DMS79 (cell line): ENCODE data around the gene CPEB3.
"Not testable (repeated sequence)": the region's sequence is repeated elsewhere in the genome, so short reads cannot be mapped to it uniquely, and the experiment has no call there.

Experiments used
- DNase-seq: peaks from one replicate; lab custom pipeline; 2025; lab: John Stamatoyannopoulos, UW

CPEB3 gene

DNA sequence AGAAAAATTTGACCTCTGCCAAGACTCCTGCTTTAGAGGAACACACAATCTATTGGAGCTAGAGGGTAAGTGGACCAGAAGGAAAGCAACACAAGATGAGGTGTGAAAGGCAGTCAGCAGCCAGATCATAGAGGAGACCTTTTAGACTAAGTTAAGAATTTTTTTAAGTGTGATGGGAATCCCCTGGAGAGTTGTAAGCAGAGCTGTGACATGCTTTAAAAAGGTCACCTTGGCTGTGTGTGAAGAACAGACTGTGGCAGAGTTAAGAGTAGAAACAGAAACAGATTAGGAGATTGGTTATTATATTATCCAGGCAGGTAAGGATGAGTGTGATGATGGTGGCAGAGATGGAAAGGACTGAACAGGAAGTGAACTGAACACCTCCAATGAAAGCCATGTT, 23.5 kb downstream of the CPEB3 start:
- DNase-seq: no peak

DNA sequence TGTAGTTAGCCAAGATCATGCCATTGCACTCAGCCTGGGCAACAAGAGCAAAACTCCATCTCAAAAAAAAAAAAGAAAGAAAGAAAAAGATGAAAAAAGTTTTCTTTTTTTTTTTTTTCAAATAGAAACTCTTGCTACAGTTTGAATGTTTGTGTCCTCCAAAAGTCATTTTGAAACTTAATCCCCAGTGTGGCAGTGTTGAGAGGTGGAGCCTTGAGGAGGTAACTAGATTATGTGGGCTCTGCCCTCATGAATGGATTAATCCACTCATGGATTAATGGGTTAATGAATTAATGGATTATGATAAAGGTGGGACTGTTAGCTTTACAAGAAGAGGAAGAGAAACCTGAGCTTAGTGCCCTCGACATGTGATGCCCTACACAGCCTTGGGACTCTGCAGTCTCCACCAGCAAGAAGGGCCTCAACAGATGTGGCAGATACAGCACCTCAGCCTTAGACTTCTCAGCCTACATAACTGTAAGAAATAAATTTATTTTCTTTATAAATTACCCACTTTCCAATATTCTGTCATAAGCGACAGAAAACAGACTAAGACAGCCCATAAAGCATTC, 25.1 kb downstream of the CPEB3 start:
- no peak for DNase-seq

DNA sequence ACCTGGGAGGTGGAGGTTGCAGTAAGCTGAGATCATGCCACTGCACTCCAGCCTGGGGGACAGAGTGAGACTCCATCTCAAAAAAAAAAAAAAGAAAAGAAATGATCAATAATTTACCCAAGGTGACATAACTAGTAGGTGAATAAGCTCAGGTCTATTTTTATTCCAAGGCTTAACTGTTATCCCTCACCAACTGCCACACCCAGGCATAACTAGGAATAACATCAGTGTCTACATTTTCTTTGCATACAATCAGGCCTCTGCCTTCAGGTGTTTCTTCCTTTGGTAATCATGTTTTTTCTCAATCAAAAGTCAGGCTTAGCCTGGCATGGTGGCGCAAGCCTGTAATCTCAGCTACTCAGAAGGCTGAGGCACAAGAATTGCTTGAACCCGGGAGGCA, 26.6 kb downstream of the CPEB3 start:
- no peak for DNase-seq

DNA sequence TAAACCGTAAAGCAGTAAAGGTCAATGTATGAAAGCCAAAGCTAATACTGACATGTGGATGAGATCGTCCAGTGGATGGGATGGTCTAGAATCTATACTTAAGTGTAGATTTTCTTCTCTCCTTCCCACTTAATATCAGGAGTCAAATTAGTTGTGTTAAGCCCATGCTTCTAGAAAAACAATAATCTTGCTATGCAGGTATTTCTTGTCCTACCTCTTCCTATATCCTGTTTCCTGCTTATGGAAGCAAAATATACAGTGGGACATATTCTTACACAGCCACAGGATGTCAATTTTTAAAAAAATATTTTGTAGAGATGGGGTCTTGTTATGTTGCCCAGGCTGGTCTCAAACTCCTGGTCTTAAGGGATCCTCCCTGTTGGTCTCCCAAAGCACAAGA, 27.5 kb downstream of the CPEB3 start:
- no peak for DNase-seq

DNA sequence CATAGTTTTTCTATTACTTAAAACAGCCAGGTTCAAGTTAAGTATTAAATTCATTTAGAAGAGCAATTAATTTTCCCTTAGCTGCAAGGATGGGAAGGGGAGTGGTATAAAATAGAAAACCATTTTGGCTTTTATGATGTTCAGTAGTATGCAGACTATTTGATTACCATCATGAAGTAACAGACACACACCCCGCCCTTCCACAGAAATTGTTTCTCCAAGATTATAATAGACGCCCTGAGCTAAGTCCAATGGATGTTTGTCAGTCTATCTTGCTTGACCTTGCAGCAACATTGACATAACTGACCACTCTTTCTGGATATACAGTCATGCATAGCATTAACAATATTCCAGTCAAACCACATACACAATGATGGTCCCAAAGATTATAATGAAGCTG, 42.3 kb downstream of the CPEB3 start:
- DNase-seq: no peak

DNA sequence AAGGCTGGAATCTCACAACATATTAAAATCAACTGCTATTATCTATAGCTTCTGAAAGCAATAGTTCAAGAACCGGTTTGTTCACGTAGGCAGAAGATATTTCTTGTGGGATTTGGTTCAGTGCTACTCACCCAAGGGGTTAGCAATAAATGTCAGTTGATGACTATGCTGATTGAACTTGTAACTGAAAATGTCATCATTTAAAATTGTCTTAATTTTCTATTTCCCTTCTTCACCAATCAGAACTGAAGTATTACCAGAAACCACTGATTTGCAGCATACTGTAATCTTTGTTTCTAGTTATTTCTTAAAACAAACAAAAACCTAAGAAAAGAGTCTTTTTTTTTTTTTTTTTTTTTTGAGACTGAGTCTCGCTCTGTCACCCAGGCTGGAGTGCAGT, 46.1 kb downstream of the CPEB3 start:
- no peak for DNase-seq

DNA sequence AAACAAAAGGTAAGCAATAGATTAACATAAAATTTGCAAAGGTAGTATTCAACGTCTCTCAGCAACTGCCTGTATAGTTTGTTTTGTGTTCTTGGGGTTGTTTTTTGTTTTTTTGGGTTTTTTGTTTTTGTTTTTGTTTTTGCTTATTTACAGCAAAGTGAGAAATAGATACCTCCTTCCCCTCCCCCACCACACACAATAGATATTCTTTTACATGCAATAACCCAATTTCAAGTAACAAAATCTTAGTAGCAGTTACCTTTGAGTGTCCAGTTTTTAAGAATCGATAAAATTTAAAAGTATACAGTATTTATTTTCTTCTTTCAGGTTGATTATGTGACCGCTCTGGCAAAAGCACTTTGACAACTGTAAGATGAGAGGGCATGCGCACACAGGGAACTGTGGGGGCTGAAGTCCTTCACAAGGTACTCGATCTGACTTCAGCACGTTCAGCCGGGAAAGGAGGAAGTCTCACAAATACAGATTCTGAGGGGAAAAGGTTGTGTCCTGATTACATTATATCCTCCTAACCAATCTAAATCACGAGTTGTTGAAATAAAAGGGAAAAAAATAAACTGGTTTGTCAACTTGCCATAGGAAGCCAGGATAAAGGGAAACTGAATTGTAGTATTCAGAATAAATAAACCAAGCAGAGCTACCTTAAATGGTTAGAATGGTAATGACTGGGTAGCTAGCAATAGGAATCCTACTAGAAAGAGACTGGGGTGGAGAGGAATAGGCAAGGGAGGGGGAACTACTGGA, 47.8 kb downstream of the CPEB3 start:
- peak; percentile 44 for DNase-seq

DNA sequence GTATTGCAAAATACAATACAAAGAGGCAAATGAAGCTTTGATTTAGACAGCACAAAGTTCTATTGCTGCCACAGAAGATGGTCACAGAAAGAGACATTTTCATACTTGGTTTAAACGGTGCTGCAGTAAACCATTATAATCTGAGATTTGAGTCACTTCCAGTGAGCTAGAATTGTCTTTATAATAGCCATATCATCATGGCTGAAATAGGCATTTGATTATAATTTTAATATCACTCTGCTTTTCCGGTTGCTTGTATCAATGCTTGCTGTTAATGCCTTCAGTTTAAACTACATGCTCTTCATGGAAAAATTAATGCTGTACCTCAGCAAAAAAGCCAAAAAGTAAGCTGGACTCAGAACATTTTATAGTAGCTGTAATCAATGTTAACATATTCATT, 48.5 kb downstream of the CPEB3 start:
- no peak for DNase-seq

DNA sequence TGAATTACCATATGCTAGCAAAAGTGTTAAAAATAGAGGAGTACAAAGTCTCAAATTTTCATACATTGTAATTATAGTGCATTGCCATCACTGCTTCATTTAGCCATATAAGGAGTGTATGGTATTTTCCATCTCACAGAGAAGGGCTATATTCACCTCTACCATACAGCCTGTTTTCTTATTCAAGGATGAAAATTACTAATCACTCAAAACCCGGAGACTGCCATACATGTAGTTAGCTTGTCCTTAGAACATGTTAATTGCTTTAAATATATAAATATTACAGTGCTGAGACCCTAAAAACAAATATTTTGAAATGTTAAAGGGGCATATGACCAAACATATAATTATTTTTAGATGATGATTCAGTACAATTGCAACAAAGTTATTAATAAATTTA, 49.4 kb downstream of the CPEB3 start:
- DNase-seq: no peak

DNA sequence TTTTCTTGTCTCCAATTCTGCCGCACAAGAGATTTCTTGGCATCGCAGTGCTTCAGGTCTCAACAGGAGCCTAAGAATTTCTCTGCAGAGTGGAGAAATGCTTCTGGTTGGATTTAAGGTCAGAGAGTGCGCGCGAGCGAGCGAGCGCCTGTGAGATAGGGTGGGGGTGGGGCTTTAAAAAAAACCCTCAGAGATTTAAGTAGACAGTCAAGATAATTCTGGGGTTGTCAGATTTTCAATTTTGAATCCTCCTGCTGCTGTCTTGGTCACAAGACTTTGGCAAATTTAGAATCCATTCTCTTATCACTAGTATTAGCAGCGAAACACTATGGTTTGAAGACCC, 49.7 kb downstream of the CPEB3 start:
- DNase-seq: no peak

DNA sequence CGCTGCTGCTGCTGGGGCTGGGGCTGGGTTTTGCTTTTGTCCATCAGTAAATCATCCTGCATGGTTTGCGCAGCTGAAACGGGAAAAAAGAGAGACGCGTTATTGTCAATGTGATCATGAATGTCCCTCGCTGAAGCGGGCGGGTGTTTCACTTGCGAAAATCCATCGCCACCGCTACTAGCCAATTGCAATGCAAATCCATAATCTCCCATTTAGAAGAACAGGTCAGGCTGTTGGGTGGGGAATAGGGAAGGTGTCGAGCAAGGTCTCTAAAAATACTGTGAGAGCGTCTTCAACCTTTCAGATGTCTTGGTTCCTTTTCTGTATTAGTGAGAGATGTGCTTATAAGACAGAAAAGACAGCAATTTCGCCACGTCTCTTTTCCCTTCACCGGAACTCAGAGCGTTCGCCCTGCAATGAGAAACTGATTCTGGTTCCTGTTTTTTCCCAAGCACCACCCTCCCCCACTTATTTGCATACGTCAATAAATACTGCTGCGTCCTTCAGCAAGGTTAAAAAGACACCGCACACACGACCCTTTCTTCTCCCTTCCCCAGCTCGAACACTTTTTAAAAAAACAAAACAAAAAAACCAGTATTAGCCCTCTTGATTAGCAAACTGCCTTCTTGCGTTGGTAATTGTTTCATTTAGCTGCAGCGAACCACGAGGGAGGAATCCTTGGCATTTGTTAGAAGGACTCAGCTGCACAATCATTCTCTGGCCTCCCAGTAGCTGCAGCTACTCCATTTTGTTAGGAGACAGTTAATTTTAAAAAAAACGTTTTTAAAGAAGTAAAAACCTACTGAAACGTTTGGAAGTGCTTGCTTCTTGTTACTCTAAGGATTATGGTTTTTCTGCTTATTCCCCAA, 50.4 kb downstream of the CPEB3 start:
- DNase-seq: peak; percentile 42

DNA sequence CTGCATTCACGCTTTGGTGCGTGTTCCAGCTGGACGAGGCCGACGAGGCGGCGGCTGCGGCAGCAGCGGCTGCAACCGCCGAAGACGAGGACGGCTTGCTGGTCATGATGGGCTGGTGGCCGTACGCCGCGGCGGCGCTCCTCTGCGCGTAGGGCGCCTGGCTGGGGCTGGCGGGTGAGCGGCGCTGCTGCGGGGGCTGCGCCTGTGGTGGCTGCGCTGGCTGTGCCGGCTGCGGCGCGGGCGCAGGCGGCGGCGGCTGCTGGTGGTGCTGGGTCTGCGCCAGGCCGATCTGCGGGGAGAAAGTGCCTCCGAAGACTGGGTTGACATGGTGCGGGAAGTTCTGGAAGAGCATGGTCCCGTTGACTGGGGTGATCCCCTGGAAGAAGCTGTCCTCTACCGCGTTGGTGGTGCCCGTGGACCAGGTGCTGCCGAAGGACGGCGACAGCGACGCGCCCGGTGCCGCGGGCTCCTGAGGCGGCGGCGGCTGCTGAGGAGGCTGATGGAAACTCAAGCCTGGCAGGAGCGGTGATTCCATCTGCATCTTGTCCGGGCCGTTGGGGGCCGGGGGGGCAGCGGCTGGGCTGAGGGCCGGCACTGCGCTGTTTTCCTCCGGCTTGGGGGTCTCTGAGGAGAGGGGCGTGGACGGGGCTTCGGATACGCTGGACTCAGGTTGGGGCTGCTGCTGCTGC, 51.1 kb downstream of the CPEB3 start:
- no peak for DNase-seq

DNA sequence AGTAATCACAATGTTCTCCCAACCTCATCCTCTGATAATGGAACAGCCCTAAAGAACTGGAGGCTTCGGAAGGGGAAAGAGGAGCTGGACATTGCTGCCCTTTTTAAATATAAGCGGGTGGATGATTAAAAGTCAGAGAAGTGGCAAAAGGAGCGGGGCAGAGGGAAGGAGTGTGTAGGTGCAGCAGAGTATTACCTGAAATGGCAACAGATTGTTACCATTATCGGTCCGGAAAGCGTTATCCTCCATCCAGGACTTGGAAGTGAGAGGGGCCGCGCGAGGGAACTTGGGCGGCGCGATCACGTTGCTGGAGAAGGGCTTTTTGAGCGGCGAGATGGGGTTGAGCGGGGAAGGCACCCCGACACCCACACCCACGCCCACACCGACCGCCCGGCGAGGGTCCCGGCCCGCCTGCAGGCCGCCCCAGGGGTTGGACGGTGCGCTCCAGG, 51.7 kb downstream of the CPEB3 start:
- DNase-seq: no peak

DNA sequence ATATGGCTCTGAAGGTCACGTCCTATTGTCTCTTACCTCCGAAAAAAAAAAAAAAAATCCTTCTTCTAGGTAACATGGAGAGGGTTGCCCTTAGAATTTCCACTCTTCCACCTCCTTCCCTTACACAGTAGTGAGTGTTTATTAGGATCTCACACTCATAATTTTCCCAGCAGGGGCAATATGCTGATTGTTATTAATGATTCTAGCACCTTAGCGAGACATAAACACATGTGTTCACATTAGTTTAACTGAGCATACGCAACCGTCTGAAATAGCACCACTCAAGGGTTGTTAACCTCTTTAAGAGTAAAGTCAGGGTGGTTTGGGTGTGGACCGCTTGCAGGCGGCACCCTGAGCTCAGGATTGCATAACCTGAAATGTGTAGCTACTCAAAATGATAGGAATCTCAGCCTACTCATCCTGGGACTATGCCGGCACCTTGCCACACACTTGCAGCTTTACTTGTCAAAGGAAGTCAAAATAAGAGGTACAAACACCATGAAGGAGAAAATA, 52.2 kb downstream of the CPEB3 start:
- peak; percentile 21 for DNase-seq

DNA sequence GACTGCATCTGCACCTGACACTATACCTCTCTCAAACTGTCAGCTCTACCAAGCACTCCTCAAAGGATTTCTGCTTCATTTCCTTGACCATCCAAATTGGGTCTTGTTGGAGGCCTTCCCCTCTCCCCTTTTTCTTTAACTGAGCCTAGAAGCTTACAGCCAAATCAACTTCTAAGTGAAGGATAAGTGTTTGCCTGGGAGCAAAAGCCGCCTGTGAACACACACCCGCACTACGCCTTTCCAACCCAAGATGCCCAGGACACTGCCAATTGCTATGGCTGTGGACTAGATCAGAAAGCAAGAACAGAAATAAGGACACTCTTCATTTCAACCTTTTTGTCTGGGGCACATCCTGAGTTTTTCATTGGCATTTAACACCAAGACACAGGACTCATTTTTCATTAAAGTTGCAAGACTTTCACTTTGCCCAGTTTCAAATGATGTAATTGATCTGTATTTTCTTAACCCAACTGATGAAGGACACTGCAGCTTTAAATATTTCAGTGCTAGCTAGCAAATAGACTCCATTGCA, 52.8 kb downstream of the CPEB3 start:
- peak; percentile 10 for DNase-seq

DNA sequence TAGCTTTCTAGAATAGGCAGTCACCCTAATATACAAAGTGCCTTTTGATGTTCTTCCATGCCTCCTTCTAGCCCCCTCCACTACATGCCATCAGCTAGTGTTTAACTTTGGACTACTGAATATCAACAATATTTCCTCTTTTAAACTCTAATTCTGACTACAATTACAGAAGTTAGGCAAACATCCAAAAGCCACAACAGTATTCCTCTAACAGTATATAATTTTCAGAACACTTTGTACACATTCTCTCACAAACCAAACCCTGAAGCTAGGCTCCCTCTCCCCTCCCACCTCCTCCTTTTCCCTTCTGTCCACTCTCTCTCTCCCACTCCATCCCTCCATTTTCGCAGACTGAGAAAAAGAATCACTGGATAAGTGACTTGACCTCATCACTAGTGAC, 59.7 kb downstream of the CPEB3 start:
- no peak for DNase-seq

DNA sequence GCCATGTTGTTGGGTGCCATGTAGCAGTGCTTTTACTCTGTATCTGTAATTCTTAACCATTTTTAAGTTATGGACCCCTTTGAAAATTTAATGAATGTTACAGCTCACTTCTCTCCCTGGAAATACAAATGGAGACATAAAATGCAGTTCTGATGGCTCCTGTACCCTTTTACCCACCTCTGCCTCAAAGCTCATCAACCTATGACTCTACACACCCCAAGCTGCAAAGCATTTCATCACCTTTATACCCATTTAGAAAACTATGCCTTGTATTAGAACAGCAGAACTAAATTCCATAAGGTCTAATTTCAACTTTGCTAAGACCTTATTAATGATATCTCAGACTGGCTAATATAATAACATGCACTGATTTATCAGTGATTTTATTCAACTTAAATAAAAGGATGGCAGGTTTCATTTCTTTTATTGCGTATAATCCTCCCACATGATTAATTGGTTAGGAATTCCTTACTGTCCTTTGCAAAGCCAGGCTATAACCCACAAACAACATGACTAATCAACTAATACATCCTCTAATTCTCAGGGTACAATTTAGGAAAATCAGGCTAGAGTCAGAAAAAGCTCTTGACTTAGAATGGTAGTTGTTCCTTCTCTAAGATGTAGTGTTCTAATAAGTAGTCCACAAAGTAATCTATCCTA, 68.1 kb downstream of the CPEB3 start:
- no peak for DNase-seq

DNA sequence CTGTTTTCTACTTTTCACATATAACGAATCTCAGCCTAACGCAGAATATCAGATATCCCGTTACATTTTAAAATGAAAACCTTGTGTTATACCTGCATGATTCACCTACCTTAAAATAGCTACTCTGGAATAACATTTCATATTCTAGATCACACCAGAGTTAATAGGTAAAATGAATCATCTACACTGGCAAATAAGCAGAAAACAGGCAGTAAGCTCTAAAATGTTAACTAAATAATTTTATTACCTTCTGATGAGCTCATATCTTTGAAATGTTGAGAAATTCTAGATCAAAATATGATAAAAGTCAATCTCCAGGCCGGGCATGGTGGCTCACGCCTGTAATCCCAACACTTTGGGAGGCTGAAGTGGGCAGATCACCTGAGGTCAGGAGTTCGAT, 71.3 kb downstream of the CPEB3 start:
- no peak for DNase-seq

DNA sequence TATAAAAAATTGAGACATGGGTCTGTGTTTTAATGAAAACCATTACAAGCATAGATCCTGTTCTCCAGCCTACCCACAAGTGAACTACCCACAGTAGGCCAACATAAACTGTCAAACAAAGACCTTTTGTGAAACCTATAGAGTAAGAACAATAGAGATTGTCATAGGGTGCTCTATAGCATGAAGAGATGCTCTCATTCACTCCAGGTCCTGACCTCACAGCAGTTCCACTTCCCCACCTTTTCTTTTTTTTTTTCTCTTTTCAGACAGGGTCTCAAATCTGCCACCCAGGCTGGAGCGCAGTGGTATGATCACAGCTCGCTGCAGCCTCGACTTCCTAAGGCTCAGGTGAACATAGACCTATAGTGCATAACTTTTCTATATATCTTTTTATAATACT, 72.3 kb downstream of the CPEB3 start:
- DNase-seq: no peak

DNA sequence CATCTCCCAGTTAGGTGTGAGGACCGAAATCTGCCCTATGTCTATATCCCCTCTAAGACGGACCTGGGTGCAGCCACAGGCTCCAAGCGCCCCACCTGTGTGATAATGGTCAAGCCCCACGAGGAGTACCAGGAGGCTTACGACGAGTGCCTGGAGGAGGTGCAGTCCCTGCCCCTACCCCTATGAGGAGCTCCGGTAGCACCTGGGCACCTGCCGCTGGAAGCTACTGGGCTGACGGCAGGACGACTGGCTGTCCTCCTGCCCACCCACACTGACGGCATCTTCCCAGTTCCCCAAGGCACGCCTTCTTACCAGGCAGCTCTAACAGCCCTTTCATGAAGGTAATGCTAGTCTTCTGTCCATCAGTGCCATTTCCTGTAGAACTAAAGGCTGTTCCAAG, 74.3 kb downstream of the CPEB3 start:
- DNase-seq: not testable (repeated sequence)

DNA sequence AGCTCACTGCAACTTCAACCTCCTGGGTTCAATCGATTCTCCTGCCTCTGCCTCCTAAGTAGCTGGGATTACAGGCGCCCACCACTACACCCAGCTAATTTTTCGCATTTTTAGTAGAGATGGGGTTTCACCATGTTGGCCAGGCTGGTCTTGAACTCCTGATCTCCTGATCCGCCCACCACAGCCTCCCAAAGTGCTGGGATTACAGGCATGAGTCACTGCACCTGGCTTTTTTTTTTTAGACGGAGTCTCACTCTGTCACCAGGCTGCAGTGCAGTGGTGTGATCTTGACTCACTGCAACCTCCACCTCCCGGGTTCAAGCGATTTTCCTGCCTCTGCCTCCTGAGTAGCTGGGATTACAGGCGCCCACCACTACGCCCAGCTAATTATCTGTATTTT, 75.7 kb downstream of the CPEB3 start:
- not testable (repeated sequence) for DNase-seq

DNA sequence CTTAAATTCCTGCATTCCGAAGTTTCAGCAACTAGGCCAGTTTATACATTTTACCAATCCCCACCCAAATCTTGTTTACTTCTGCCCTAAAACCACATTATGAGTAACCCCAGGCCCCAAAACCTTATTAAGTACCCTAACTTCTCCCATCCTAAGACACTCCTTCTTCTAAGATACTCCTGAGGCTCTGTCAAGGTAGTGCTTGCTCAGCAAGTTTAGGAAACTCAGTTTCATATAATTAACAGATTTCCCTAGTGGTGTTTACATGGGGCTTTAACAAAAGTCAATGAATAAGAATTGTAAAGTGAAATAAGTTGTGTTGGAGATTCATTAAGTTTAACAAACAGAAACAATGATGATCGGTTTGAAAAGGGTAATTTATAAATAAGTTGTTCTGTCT, 77.8 kb downstream of the CPEB3 start:
- DNase-seq: no peak
